Upper lobe of left lung (tissue), 6 donors: ENCODE data around the gene KBTBD12. TPM values are rescaled to one million over a fixed set of nuclear protein-coding genes. Genes with fewer than 3 reads are reported as not detected.

Source experiments
- ATAC-seq, 2 donors: fragments of 200-7000 bp; cut with Tn5 transposase; one replicate each; pipeline ENCODE4 v1.9.1; 2022; ENCODE audit warnings: mild to moderate bottlenecking in 2 of 2, moderate library complexity in 2 of 2; ENCODE audit not compliant: low FRiP score in 2 of 2
- DNase-seq, 2 donors: peaks; one replicate each; pipeline ENCODE4 v3.0.0-alpha.2; 2019 to 2020
- H3K27ac ChIP-seq, 4 donors: fragments of 200-600 bp; sonication (generic); one replicate each; pipeline ENCODE4 v1.5.1; 2016 to 2019
- H3K27me3 ChIP-seq, 4 donors: fragments of 200-600 bp; sonication (generic); one replicate each; pipeline ENCODE4 v1.5.1; 2017 to 2019
- H3K36me3 ChIP-seq, 4 donors: fragments of 200-600 bp; sonication (generic); one replicate each; pipeline ENCODE4 v1.5.1; 2016 to 2019
- H3K4me1 ChIP-seq, 4 donors: fragments of 200-600 bp; sonication (generic); one replicate each; pipeline ENCODE4 v1.5.1; 2018 to 2019
- H3K4me3 ChIP-seq, 4 donors: fragments of 200-600 bp; sonication (generic); one replicate each; pipeline ENCODE4 v1.5.1; 2017 to 2019; ENCODE audit warnings: mild to moderate bottlenecking in 2 of 4, moderate library complexity in 1 of 4
- H3K9me3 ChIP-seq, 4 donors: fragments of 200-600 bp; sonication (generic); one replicate each; pipeline ENCODE4 v1.5.1; 2018 to 2019
- EP300 ChIP-seq, 4 donors: sonication (generic); formaldehyde crosslinking; IDR thresholded peaks; one replicate each; pipeline ENCODE4 v1.5.1; 2017; ENCODE audit warnings: antibody characterized with exemption in 4 of 4, control low read depth in 2 of 4
- POLR2A ChIP-seq, 4 donors: fragments of 450-650 bp; IDR thresholded peaks; one replicate each; pipeline ENCODE4 v1.5.1; 2016 to 2017; ENCODE audit warnings: antibody characterized with exemption in 4 of 4, mild to moderate bottlenecking in 2 of 4
- POLR2AphosphoS5 ChIP-seq, 2 donors: sonication (generic); formaldehyde crosslinking; IDR thresholded peaks; one replicate each; pipeline ENCODE4 v1.5.1; 2017; ENCODE audit warnings: antibody characterized with exemption in 2 of 2
- WGBS, 2 donors: methylation state at CpG; one replicate each; pipeline ENCODE4 v1.1.5; 2017 to 2018; 5-methylcytosine and 5-hydroxymethylcytosine counted together
- total RNA-seq, 6 donors: library from RNA; depleted of rRNA in 4 of 6; stranded (reverse); fragments of >200 nt in 4 of 6; gene quantifications; one replicate each; pipeline versions ENCODE4 v1.1.0 to v1.2.1, GENCODE V29; 2016 to 2021
- TF ChIP-seq, protein P1 (sequence below), 6 experiments: fragments of 450-650 bp in 4 of 6; fragments of 200-600 bp in 2 of 6; sonication (generic) in 2 of 6; IDR thresholded peaks; one replicate each; pipeline ENCODE4 v1.5.1; 2016 to 2019; ENCODE audit warnings: antibody characterized with exemption in 6 of 6
- donor health status: DM: no; HTN: no; CAD: no; lungs with moderate emphysema.
- donor health status: DM: no; HTN: yes; CAD: no; lungs with severe emphysema.

The KBTBD12 gene
- total RNA-seq, 6 donors from 2014 or later = 0.37 to 2.1 (median 0.71) TPM

DNA sequence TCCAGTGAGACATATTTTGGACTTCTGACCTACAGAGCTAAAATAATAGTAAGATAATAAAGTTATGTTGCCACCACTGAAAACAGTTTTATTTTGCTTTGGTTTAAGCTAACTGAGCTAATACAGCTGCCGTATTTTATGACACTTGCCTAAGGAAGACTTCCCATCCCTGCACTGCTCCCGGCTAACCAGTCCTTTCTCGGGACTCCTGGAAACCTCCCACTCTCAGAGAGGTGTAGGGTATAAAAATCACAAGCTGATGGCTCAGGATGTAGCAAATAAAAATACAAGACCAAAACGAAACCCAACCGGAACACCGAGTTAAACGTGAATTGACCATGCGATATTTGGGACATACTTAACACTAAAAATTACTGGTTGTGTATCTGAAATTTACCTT lies 448 bp upstream of the KBTBD12 start:
- DNase-seq (no peak), ATAC-seq (no peak)
- no peaks in the 10 kb centered on the region for H3K36me3 ChIP-seq
- H3K27ac ChIP-seq = no peak overlapping the region
- WGBS, 2 donors = 67 to 70% methylated on average over 8 of the region's 8 CpGs
- TF ChIP-seq EP300 (IDR thresholded peaks at IDR 0.05) (no peak), POLR2AphosphoS5 (IDR thresholded peaks at IDR 0.05) (no peak), POLR2A (IDR thresholded peaks at IDR 0.05) (no peak)
- TF ChIP-seq, protein P1, sequence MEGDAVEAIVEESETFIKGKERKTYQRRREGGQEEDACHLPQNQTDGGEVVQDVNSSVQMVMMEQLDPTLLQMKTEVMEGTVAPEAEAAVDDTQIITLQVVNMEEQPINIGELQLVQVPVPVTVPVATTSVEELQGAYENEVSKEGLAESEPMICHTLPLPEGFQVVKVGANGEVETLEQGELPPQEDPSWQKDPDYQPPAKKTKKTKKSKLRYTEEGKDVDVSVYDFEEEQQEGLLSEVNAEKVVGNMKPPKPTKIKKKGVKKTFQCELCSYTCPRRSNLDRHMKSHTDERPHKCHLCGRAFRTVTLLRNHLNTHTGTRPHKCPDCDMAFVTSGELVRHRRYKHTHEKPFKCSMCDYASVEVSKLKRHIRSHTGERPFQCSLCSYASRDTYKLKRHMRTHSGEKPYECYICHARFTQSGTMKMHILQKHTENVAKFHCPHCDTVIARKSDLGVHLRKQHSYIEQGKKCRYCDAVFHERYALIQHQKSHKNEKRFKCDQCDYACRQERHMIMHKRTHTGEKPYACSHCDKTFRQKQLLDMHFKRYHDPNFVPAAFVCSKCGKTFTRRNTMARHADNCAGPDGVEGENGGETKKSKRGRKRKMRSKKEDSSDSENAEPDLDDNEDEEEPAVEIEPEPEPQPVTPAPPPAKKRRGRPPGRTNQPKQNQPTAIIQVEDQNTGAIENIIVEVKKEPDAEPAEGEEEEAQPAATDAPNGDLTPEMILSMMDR (IDR thresholded peaks at IDR 0.05) = no peak
- H3K4me1 ChIP-seq = peaks cover 14 to 25% (median 22%) of the 10 kb centered on the region in 4 donors
- peaks cover 0 to 4% (median 0%) of the 10 kb centered on the region in 4 donors for H3K27me3 ChIP-seq
- no peaks in the 10 kb centered on the region for H3K9me3 ChIP-seq
- peak overlapping the region in 3 of 4 donors; percentile 34 to 55 (median 51) for H3K4me3 ChIP-seq

DNA sequence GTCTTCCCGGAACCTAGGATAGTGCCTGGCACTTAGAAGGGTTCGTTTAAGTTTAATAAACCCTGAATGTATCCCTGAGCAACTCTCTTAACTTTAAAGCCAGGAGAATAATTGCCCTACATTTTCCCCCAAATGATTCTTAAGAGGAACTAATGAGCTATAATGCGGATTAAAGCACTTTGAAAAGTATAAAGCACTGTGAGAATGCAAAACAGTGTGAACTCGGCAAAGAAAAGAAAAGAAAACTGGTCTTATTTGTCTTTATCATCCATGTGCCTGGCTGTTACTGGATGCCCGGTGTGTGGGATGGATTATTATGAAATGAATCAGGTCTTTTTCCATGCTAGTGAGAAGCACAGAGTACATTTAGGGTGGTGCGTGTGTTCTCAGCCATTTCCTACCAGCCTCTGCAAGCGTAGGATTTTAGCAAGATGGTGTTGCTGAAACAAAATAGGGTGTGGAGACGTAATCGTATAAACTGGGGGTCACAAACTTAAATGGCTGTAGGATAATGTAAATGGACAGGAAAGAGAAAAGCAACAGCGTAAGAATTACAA lies 983 bp downstream of the KBTBD12 start:
- H3K36me3 ChIP-seq = no peaks in the 10 kb centered on the region
- WGBS, 2 donors = 82 to 85% methylated on average over 10 of the region's 10 CpGs
- H3K9me3 ChIP-seq = no peaks in the 10 kb centered on the region
- H3K4me1 ChIP-seq = peaks cover 11 to 23% (median 21%) of the 10 kb centered on the region in 4 donors
- no peak overlapping the region for H3K27ac ChIP-seq
- no peak for DNase-seq
- peaks cover 0 to 4% (median 0%) of the 10 kb centered on the region in 4 donors for H3K27me3 ChIP-seq
- TF ChIP-seq, protein P1 (IDR thresholded peaks at IDR 0.05) = no peak
- TF ChIP-seq POLR2AphosphoS5 (IDR thresholded peaks at IDR 0.05) = no peak
- no peak for TF ChIP-seq EP300 (IDR thresholded peaks at IDR 0.05)
- TF ChIP-seq POLR2A (IDR thresholded peaks at IDR 0.05) = no peak
- peak overlapping the region in 2 of 4 donors; percentile 51 to 55 for H3K4me3 ChIP-seq
- no peak for ATAC-seq

DNA sequence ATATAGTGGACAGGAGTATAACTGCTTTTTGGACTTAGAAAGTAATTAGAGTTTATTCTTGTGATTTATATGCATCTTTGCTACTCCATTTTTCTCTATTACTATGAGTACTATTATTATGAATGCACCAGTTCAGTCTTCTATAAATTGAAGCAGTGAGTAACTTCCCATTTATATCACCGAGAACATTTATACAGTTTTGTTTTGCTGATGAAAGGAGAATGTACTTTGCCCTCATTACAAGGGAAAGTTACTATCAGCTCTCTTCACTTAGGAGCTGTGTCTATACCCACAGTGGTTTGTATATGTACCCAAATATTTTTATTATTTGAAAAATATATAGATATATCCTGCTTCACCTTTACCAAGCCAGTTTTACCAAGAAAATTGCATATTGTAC lies 5.7 kb downstream of the KBTBD12 start:
- DNase-seq = no peak
- WGBS, 2 donors = 81 to 89% methylated on average over 1 of the region's 1 CpG
- TF ChIP-seq POLR2A (IDR thresholded peaks at IDR 0.05) = no peak
- TF ChIP-seq POLR2AphosphoS5 (IDR thresholded peaks at IDR 0.05) = no peak
- TF ChIP-seq EP300 (IDR thresholded peaks at IDR 0.05) = no peak
- TF ChIP-seq, protein P1 (IDR thresholded peaks at IDR 0.05) = no peak

DNA sequence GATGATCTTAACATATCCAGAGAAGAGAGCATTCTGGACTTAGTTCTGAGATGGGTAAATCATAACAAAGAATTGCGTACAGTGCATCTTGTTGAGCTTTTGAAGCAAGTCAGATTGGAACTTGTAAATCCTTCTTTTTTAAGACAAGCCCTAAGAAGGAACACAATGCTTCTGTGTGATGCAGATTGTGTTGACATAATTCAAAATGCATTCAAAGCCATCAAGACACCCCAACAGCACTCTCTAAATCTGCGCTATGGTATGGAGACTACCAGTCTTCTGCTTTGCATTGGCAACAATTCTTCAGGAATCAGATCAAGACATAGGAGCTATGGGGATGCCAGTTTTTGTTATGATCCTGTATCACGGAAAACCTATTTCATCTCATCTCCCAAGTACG lies 8.6 kb downstream of the KBTBD12 start:
- ATAC-seq (no peak), DNase-seq (no peak)
- H3K27ac ChIP-seq = no peak overlapping the region
- WGBS, 2 donors = 96% methylated on average over 4 of the region's 4 CpGs
- no peaks in the 10 kb centered on the region for H3K9me3 ChIP-seq
- H3K4me3 ChIP-seq = no peak overlapping the region
- H3K27me3 ChIP-seq = no peaks in the 10 kb centered on the region
- H3K4me1 ChIP-seq = no peaks in the 10 kb centered on the region
- TF ChIP-seq, protein P1 (IDR thresholded peaks at IDR 0.05) = no peak
- TF ChIP-seq POLR2AphosphoS5 (IDR thresholded peaks at IDR 0.05) = no peak
- TF ChIP-seq POLR2A (IDR thresholded peaks at IDR 0.05) = no peak
- TF ChIP-seq EP300 (IDR thresholded peaks at IDR 0.05) = no peak
- H3K36me3 ChIP-seq = no peaks in the 10 kb centered on the region

More for the DNA sequence above, 5.7 kb downstream of the KBTBD12 start:
- Histone ChIP-seq H3K4me1 (no peaks in the 10 kb centered on the region), H3K36me3 (no peaks in the 10 kb centered on the region), H3K9me3 (no peaks in the 10 kb centered on the region), H3K27ac (no peak overlapping the region), H3K27me3 (no peaks in the 10 kb centered on the region), H3K4me3 (no peak overlapping the region)
- ATAC-seq = no peak

DNA sequence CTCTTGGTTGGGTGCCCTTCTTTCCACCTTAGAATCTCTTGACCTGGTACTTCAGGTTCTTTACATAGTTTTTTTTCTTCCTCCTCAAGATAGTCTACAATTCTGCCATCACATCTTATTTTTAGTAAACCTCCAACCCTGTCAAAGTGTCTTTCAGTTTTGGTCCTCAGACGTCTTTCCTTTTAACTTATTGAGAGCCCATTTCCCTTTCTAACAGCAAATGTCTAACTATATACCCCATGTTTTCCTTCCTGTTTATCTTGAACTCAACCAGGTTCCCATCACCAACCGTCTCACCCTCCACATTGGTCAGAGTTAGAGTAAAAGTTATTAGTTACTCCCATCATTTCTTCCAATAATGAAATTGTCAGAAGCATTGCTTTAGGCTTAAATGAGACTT lies 10.4 kb downstream of the KBTBD12 start:
- Histone ChIP-seq H3K9me3 (no peaks in the 10 kb centered on the region), H3K27ac (no peak overlapping the region), H3K27me3 (no peaks in the 10 kb centered on the region), H3K4me1 (no peaks in the 10 kb centered on the region), H3K36me3 (no peaks in the 10 kb centered on the region), H3K4me3 (no peak overlapping the region)
- no peak for ATAC-seq
- 54 to 55% methylated on average over 2 of the region's 2 CpGs for WGBS, 2 donors
- no peak for TF ChIP-seq EP300 (IDR thresholded peaks at IDR 0.05)
- no peak for TF ChIP-seq POLR2AphosphoS5 (IDR thresholded peaks at IDR 0.05)
- TF ChIP-seq, protein P1 (IDR thresholded peaks at IDR 0.05) = no peak
- no peak for TF ChIP-seq POLR2A (IDR thresholded peaks at IDR 0.05)
- no peak for DNase-seq
